Cerebellar cortex (tissue), 1 donor: ENCODE data around the gene NOS3.

ENCODE experiments used
- DNase-seq: peaks from one replicate; pipeline ENCODE4 v3.0.0-alpha.2; 2015; ENCODE audit warnings: low spot score

NOS3 gene

DNA sequence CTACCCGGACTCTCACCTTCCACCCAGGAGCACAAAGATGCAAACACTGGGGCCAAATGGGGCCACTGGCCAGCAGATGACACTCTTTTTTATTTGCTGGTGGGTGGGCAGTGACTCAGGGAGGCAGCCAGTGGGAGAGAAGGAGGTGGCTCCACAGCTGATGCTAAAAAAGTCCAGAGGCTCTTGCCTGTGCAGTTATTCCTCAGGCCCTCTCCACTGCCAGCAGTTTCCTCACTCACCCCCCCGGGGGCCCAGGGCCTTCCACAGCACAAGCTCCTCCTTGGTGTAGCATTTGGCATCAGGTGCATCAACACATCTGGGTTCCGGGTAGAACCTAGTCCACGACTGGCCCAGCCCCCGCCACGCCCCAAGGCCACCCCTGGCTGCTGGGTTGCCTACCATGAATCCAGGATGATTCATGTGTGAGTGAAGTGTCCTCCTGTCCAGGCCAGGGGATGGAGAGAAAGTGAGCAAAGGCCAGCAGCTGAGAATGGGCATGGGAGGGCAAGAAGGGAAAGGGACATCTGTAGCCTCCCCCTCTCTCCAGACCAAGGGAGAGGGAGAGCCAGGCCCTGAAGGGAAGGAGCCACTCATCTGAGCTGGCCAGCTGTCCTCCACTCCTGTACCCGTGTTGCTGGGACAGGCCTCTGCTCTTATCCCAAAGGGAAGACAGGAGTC lies 11.0 kb upstream of the NOS3 start:
- DNase-seq: no peak

GRCh38 chr7:150980663-150981062 lies 10.2 kb upstream of the NOS3 start:
- DNase-seq: no peak

DNA sequence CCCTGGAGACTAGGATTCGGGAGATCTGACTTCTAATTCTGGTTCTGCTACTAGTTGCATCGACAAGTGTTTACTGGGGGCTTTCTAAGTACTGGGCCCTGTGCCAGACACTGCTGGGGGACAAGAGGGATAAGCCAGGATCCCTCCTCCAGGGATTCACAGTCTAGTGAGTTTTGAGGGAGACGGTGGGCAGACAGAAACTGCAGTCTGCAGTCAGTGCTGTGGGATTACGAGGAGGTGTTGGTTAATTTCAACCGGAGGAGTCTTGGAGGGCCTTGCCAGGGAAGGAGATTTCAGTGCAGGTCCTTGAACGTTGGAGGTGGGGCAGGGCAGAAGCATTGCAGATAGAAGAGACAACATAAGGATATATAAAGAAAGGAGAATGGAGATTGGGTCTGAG lies 9.2 kb upstream of the NOS3 start:
- no peak for DNase-seq

DNA sequence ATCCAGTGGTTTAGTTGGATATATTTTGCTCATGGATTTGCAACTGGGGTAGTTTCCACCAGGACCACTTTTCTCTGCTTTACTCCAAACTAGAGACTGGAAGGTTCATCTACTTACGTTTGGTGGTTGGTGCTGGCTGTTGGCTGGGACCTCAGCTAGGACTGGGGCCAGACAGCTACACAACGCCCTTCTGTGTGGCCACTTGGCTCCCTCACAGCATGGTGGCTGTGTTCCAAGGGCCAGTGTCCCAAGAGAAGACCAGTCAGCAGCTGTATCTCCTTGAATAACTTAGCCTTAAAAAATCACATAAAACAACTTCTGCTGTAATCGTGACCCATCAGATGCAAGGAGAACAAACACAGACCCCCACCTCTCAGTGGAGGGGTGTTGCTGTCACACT lies 8.5 kb upstream of the NOS3 start:
- no peak for DNase-seq

- peak; percentile 58 for DNase-seq
These were observed 6.9 kb upstream of the NOS3 start for GRCh38 chr7:150983893-150984368.

- peak; percentile 91 for DNase-seq
These were observed 4.7 kb upstream of the NOS3 start for GRCh38 chr7:150986099-150986512.

DNA sequence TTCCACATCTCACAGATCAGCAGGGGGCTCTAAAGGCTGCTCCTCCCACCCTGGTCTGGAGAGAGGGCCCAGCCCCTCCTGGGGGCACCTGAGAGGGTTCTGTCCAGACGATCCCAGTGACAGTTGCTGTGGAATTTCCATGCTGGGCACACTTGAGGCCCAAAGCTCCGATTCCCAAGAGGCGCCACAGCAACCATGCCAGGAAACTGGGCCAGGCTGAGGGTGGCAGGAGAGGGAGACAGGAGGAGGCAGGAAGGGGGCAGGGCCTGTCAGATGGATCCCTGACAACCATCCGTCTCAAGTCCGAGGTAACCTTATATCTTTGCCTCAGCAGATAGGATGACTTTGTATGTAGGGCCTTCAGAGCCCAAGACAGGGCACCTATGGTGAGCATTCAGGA lies 4.3 kb upstream of the NOS3 start:
- no peak for DNase-seq

DNA sequence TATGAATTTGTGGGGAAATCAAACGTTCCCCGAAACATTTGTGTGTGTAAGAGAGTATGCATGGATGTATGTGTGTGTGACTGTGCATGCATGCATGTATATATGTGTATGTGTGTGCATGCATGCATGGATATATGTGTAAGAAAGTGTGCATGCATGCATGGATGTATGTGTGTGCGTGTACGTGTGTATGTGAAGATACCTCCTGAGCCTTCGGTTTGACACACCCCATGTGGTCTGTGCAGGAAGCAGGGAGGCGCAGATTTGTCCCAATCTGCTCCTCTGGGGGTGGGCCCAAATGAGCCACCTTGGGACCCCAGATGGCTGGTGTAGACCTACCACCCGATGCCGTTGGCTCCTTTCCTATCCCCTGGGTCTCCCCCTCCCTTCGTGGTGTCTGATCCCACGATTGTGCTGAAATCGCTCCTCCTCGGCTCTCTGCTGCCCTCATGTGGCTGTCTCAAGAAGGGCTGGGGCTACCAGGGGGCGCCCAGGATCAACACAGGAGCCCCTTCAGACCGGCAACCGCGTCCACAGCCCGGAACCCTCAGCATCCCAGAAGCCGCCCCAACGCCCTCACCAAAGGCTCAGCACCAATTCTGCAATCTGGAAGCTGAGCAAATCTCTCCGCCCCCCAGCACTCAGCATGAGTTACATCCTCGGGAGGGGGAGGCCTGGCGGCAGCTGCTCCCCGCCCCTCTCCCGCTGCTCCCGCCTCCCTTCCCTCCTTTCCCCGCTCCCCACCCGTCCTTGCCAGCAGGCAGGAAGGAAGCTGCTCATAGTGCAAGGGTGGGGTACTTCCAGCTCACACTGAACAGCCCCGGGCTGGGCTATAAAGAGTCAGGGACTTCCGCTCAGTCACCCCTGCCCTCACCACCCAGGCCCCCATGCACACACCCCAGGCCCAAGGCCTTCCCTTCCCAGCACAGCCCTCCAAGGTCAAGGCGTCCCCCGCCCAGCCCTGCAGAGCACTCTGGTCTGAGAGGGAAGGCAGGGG lies 2.3 kb upstream of the NOS3 start:
- DNase-seq: peak; percentile 83

- no peak for DNase-seq
These were observed 1.4 kb upstream of the NOS3 start for GRCh38 chr7:150989456-150989855.

DNA sequence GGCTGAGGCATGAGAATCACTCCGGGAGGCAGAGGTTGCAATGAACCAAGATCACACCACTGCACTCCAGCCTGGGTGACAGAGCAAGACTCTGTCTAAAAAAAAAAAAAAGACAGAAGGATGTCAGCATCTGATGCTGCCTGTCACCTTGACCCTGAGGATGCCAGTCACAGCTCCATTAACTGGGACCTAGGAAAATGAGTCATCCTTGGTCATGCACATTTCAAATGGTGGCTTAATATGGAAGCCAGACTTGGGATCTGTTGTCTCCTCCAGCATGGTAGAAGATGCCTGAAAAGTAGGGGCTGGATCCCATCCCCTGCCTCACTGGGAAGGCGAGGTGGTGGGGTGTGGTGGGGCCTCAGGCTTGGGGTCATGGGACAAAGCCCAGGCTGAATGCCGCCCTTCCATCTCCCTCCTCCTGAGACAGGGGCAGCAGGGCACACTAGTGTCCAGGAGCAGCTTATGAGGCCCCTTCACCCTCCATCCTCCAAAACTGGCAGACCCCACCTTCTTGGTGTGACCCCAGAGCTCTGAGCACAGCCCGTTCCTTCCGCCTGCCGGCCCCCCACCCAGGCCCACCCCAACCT lies 1.3 kb downstream of the NOS3 start:
- no peak for DNase-seq

DNA sequence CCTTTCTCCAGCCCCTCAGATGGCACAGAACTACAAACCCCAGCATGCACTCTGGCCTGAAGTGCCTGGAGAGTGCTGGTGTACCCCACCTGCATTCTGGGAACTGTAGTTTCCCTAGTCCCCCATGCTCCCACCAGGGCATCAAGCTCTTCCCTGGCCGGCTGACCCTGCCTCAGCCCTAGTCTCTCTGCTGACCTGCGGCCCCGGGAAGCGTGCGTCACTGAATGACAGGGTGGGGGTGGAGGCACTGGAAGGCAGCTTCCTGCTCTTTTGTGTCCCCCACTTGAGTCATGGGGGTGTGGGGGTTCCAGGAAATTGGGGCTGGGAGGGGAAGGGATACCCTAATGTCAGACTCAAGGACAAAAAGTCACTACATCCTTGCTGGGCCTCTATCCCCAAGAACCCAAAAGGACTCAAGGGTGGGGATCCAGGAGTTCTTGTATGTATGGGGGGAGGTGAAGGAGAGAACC lies 2.1 kb downstream of the NOS3 start:
- DNase-seq: peak; percentile 74

DNA sequence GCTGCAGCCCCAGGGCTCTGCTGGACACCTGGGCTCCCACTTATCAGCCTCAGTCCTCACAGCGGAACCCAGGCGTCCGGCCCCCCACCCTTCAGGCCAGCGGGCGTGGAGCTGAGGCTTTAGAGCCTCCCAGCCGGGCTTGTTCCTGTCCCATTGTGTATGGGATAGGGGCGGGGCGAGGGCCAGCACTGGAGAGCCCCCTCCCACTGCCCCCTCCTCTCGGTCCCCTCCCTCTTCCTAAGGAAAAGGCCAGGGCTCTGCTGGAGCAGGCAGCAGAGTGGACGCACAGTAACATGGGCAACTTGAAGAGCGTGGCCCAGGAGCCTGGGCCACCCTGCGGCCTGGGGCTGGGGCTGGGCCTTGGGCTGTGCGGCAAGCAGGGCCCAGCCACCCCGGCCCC lies 2.7 kb downstream of the NOS3 start:
- no peak for DNase-seq

DNA sequence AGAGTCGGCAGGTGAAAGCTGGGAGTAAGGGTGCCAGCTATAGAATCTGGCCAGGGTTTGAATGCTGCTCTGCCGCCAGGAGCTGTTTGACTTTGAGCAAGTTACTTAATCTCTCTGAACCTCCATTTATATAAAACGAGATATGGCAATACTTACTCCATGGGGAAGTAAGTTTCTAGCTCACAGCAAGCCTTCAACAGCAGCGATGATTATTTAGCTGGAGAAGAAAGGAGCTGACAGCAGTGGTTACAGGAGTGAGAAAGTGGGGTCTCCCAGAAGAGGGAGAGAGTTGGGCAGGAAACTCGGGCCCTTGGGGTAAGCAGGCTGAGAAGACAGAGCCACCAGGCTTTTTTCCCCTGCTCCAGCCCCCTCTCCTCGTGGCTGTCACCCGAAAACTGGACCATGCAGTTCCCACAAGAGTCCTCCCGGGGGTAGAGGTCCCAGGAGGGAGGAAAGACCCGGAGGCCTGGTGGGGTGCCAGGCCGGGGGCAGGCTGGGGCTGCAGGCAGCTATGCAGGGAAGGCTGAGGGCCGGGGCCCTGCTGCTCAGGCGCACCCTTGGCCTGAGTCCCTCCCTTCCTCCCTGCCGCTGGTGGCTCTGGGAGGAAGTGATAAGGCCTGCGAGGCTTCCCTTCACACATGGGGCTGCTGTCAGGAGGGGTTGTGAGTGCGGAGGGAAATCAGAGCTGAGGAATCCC lies 3.5 kb downstream of the NOS3 start:
- DNase-seq: no peak

GRCh38 chr7:150994838-150995510 lies 4.2 kb downstream of the NOS3 start:
- no peak for DNase-seq

- no peak for DNase-seq
These were observed 5.7 kb downstream of the NOS3 start for GRCh38 chr7:150996376-150997074.

DNA sequence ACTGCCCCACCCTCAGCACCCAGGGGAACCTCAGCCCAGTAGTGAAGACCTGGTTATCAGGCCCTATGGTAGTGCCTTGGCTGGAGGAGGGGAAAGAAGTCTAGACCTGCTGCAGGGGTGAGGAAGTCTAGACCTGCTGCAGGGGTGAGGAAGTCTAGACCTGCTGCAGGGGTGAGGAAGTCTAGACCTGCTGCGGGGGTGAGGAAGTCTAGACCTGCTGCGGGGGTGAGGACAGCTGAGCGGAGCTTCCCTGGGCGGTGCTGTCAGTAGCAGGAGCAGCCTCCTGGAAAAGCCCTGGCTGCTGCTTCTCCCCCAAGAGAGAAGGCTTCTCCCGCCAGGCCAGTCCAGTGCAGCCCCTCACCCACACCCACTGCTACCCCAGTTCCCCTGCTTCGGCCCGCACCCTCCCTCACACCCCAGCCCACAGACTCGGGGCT lies 6.3 kb downstream of the NOS3 start:
- no peak for DNase-seq

DNA sequence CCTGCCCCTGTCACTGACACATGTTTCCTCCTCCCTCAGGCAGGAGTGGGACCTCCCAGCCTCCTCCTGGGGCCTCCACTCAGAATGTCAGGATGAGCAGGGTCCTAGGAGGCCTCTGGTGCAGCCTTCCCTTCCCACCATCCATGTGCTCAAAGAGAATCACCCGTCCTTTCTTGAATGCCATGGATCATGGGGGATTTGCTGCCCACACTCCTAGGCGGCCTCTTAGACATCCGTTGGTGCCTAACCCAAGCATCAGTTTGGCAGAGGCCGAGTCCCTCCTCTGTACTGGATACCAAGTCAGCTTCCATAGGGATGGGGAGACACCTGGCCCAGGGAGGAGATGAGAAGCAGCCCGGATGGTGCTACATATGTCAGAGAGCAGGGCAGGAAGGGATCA lies 7.0 kb downstream of the NOS3 start:
- DNase-seq: no peak

DNA sequence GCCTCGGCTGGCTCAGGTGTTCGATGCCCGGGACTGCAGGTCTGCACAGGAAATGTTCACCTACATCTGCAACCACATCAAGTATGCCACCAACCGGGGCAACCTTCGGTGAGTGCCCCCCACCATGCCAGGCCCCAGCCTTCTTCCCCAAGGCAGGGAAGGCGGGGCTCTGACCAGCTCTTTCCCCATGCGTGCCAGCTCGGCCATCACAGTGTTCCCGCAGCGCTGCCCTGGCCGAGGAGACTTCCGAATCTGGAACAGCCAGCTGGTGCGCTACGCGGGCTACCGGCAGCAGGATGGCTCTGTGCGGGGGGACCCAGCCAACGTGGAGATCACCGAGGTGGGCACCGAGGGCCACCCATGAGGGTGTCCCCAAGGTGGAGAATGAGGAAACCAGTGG lies 7.5 kb downstream of the NOS3 start:
- no peak for DNase-seq

DNA sequence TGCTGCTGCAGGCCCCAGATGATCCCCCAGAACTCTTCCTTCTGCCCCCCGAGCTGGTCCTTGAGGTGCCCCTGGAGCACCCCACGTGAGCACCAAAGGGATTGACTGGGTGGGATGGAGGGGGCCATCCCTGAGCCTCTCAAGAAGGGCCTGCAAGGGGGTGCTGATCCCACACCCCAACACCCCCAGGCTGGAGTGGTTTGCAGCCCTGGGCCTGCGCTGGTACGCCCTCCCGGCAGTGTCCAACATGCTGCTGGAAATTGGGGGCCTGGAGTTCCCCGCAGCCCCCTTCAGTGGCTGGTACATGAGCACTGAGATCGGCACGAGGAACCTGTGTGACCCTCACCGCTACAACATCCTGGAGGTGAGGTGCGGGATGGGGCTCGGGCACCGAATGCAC lies 8.2 kb downstream of the NOS3 start:
- DNase-seq: no peak

- DNase-seq: no peak
These were observed 8.8 kb downstream of the NOS3 start for GRCh38 chr7:150999497-151000230.
